NK-92 (cell line): ENCODE data around the gene SLC6A13.
"Not testable (repeated sequence)": the region's sequence is repeated elsewhere in the genome, so short reads cannot be mapped to it uniquely, and the experiment has no call there.

ENCODE experiments used
- DNase-seq: peaks from one replicate; lab custom pipeline; 2025; ENCODE audit not compliant: unreplicated experiment; lab: John Stamatoyannopoulos, UW

The SLC6A13 gene

GRCh38 chr12:265096-265495 lies 2.5 kb upstream of the SLC6A13 start:
- no peak for DNase-seq

DNA sequence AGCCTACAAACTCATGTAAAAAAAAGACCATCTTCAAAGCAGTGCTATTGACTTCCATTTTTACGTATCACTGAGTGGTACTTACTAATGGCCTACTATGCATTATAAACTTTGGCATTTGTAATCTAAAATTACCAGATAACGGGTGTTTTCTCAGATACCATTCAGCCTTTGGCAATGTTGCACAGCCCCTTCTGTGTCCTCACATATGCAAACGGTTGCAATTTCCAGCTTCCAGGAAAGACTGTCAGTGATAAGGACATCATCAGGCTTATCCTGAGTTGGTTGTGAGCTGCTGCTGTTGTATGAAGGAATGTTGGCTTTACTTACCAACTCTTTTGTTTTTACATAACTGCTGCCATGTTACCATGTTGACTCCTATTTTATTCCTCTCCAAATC lies 1.6 kb upstream of the SLC6A13 start:
- no peak for DNase-seq

DNA sequence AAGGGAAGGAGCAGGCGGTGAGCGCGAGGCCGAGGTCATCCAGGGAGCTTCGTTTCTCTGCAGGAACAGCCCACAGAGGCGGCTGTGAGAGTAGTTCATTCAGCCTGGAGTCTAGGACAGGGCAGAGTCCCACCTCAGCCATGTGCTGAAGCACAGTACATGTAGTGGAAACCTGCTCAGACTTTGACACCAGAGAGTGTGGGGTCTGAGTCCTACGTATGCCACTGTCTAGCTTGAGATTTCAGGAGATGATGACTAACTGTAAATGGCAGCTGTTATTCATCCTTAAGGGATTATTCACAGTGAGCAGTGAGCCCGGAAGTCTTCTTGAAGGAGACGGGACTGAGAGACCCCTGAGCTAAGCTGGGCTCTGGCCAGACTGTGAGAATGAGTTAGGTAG lies 938 bp upstream of the SLC6A13 start:
- no peak for DNase-seq

DNA sequence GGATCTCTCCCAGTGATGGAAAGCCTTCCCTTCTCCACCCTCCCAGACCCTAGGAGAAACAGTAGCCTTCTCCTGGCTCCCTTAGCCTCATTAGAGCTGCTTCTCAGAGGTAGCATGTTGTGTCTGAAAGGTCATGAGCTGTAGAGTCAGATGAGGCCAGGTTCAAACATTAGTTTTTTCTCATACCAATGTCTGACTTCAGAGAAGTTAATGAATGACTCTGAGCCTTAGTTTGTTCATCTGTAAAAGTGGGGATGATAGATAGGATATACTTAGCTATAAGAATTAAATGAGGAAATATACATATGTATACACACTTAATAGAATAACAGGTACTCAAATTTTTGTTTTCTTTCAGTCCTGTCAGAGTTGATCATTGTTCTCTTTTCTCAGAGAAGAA lies 523 bp downstream of the SLC6A13 start:
- no peak for DNase-seq

- no peak for DNase-seq
These were observed 4.9 kb downstream of the SLC6A13 start for GRCh38 chr12:257521-258321.

DNA sequence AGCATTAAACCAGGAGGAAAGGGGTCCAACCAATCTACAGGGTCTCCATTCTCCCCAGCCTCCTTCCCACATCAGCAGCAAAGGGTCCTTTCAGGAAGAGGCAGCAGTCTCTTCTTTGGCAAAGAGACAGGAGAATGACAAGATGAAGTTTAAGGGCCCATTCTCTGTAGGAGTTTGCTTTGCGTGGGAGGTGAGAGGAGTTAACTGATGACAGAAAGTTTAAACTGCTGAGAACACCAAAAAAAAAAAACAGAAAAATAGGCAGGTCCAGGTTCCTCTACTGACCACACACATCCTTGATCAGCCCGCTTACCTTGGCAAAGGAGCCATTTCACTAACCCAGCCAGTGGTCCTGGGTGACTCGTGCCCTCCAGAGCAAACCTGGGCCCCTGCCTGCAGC lies 5.7 kb downstream of the SLC6A13 start:
- DNase-seq, result no peak

DNA sequence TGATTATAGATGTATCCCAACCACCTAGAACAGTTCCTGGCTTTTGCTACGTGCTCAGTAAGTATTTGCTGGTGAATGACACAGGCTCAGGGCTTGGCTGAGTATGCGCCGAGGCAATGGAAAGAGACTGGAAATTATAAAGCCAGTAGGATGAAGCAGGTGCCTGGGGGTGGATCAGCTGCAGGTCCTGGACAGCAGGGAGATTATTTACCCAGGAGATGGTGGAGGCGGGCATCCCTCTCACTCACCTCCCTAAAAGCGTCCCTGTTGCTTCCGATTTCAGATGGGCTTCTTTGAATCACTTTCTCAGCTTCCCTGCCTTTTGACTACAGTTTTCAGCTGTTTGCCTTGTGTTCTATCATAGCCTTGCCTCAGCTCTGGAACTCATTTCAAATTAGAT lies 6.4 kb downstream of the SLC6A13 start:
- no peak for DNase-seq

DNA sequence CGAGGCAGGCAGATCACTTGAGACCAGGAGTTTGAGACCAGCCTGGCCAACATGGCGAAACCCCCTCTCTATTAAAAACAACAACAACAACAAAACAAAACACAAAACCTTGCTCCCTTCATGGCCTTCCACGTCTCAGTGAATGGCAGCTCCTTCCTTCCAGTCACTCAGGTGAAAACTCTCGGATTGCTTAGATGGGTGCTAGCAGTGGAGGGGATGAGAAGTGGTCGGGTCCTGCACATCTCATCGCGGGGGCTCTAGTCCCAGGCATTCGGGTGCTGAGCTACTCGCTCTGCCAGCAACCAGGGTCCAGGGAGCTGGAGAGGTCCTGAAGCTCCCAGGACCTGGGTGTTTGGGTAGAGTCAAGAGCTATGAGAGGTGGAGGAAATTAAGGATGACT lies 7.7 kb downstream of the SLC6A13 start:
- DNase-seq, result no peak

- no peak for DNase-seq
These were observed 8.6 kb downstream of the SLC6A13 start for GRCh38 chr12:254039-254438.

- no peak for DNase-seq
These were observed 9.4 kb downstream of the SLC6A13 start for GRCh38 chr12:253116-253831.

- DNase-seq, result no peak
These were observed 10.0 kb downstream of the SLC6A13 start for GRCh38 chr12:252636-253035.

- no peak for DNase-seq
These were observed 15.4 kb downstream of the SLC6A13 start for GRCh38 chr12:247271-247670.

DNA sequence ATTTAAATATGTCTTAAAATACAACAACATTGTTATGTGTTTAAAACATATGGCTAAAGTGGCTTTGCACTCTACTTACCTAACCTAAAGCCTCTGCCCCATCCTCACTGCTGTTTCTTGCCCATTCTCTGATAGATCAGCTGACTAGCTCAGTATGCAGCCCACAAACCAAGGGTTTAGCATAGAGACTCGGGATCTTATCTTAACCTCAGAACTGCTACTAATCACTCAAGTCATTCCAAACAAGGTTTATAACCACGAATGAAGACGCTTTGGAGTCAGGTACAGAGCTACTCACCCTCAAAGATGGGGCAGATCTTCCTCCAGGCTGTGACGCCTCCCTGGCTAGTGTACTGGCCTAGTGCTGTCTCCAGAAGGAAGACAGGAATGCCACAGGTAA lies 19.3 kb downstream of the SLC6A13 start:
- no peak for DNase-seq

DNA sequence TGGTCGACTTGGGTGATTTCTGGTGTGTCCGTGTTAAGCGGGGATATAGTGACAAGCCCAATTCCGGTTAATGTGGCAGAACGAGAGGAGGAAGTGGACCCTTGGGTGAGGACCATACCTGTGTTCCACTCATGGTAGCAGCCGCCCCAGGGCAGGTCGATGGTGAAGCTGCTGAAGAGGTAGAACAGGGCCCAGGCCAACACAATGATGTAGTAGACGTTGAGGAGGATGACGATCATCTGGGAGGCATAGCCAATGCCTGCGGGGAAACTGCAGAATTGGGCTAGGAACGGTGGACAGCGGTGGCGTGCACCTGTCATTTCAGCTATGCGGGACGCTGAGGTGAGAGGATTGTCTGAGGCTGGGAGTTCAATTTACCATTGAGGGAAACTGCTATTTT lies 20.1 kb downstream of the SLC6A13 start:
- DNase-seq, result no peak

DNA sequence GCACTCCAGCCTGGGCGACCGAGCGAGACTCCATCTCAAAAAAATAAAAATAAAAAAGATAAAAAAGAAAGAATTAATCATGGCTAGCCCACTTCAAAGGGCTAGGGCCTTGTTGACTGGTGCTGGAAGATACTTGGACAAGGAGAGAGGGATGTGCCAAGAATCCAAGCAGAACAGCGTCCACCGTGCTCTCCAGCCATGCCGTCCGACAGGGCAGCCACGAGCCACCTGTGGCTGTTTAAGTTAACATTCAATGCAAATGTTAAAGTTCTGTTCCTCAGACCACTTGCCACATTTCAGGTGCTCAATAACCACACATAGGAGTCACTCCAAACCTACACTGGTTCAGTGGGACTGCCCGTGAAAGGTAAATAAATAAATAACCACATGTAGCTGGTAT lies 21.4 kb downstream of the SLC6A13 start:
- DNase-seq, result no peak

- DNase-seq, result no peak
These were observed 22.1 kb downstream of the SLC6A13 start for GRCh38 chr12:240566-240965.

GRCh38 chr12:238736-239398 lies 23.8 kb downstream of the SLC6A13 start:
- DNase-seq, result no peak

DNA sequence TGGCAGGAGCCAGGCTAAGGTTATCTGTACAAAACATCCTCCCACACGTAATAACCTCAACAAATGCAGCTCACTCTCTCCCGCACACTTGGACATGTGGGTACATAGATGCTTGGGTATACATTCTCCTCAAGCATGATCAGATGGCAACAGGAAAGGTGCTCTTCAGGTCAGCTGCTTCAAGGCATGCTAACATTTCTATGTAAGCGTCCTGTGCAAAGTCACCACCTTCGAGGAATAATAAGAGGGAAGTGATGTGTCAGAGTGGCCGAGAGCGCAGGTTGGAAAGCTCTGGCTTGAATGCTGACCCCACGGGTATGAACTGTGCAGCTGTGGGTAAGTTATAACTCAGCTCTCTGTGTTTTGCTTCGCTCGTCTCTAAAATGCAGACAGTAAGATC lies 24.5 kb downstream of the SLC6A13 start:
- DNase-seq, result no peak

- no peak for DNase-seq
These were observed 25.4 kb downstream of the SLC6A13 start for GRCh38 chr12:237026-237815.

- no peak for DNase-seq
These were observed 26.2 kb downstream of the SLC6A13 start for GRCh38 chr12:236445-236844.

DNA sequence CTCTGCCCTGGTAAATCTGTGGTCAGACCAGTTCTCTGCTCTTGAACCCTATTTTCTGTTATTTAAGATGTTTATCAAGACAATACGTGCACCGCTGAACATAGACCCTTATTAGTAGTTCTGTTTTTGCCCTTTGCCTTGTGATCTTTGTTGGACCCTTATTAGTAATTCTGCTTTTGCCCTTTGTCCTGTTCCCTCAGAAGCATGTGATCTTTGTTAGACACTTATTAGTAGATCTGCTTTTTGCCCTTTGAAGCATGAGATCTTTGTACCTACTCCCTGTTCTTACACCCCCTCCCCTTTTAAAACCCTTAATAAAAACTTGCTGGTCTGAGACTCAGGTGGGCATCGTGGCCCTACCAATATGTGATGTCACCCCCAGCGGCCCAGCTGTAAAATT lies 26.7 kb downstream of the SLC6A13 start:
- DNase-seq, result not testable (repeated sequence)
